ENCODE measurements around the gene CREBL2. TPM values are rescaled to one million over a fixed set of nuclear protein-coding genes. Genes with fewer than 3 reads are reported as not detected.

Gene CREBL2
- total RNA-seq, 1 donor from 2014 or later: 23.3 TPM

- ATAC-seq (no peak), DNase-seq (ENCODE audit: low spot score) (no peak)
These were observed 56.3 kb downstream of the CREBL2 start for GRCh38 chr12:12668005-12668404.

GRCh38 chr12:12669020-12669419, 57.3 kb downstream of the CREBL2 start:
- DNase-seq (ENCODE audit: low spot score): no peak
- no peak for ATAC-seq

GRCh38 chr12:12671850-12672660, 60.4 kb downstream of the CREBL2 start:
- ATAC-seq (no peak), DNase-seq (ENCODE audit: low spot score) (no peak)

GRCh38 chr12:12673296-12673695, 61.6 kb downstream of the CREBL2 start:
- ATAC-seq (no peak), DNase-seq (ENCODE audit: low spot score) (no peak)

GRCh38 chr12:12676605-12677004, 64.9 kb downstream of the CREBL2 start:
- DNase-seq (ENCODE audit: low spot score): no peak
- ATAC-seq: no peak

GRCh38 chr12:12681061-12681765, 69.5 kb downstream of the CREBL2 start:
- DNase-seq (ENCODE audit: low spot score): no peak
- no peak for ATAC-seq

- no peak for DNase-seq (ENCODE audit: low spot score)
- no peak for ATAC-seq
These were observed 70.6 kb downstream of the CREBL2 start for GRCh38 chr12:12682284-12682683.

GRCh38 chr12:12683136-12683697, 71.5 kb downstream of the CREBL2 start:
- DNase-seq (ENCODE audit: low spot score) (no peak), ATAC-seq (no peak)

GRCh38 chr12:12683725-12684124, 72.0 kb downstream of the CREBL2 start:
- DNase-seq (ENCODE audit: low spot score) (no peak), ATAC-seq (no peak)

GRCh38 chr12:12684375-12685106, 72.9 kb downstream of the CREBL2 start:
- DNase-seq (ENCODE audit: low spot score): no peak
- peak; percentile 40 for ATAC-seq

- ATAC-seq (no peak), DNase-seq (ENCODE audit: low spot score) (no peak)
These were observed 73.6 kb downstream of the CREBL2 start for GRCh38 chr12:12685305-12685704.

GRCh38 chr12:12686472-12686871, 74.8 kb downstream of the CREBL2 start:
- ATAC-seq: no peak
- DNase-seq (ENCODE audit: low spot score): no peak

- ATAC-seq: no peak
- no peak for DNase-seq (ENCODE audit: low spot score)
These were observed 75.2 kb downstream of the CREBL2 start for GRCh38 chr12:12686925-12687324.

- DNase-seq (ENCODE audit: low spot score): no peak
- no peak for ATAC-seq
These were observed 78.1 kb downstream of the CREBL2 start for GRCh38 chr12:12689647-12690300.

- no peak for ATAC-seq
- no peak for DNase-seq (ENCODE audit: low spot score)
These were observed 79.9 kb downstream of the CREBL2 start for GRCh38 chr12:12691549-12691948.

GRCh38 chr12:12693111-12693671, 81.5 kb downstream of the CREBL2 start:
- ATAC-seq (no peak), DNase-seq (ENCODE audit: low spot score) (no peak)

Measured in left lobe of liver (tissue), 2 donors.